GM18507 (cell line): Measurements from ENCODE around the gene GCK.

Source experiments
- DNase-seq: peaks from one replicate; pipeline ENCODE4 v3.0.0; 2011; ENCODE audit warnings: low read depth; ENCODE audit not compliant: insufficient read length; ENCODE audit errors: extremely low spot score
- FAIRE-seq: peaks from 2 replicates; lab custom pipeline; 2011; peaks lifted over from hg19 to GRCh38; lab: Jason Lieb, UNC

GCK gene

GRCh38 chr7:44223362-44224079 lies 34.3 kb upstream of the GCK start:
- no peak for DNase-seq

GRCh38 chr7:44222776-44223261 lies 33.6 kb upstream of the GCK start:
- DNase-seq (no peak), FAIRE-seq (no peak)

More at GRCh38 chr7:44223362-44224079, 34.3 kb upstream of the GCK start:
- FAIRE-seq: no peak

- no peak for DNase-seq
- no peak for FAIRE-seq
These were observed 32.8 kb upstream of the GCK start for GRCh38 chr7:44222074-44222473.

GRCh38 chr7:44221231-44221791 lies 32.1 kb upstream of the GCK start:
- DNase-seq (no peak), FAIRE-seq (no peak)

GRCh38 chr7:44220358-44221112 lies 31.3 kb upstream of the GCK start:
- FAIRE-seq (no peak), DNase-seq (no peak)

- FAIRE-seq (no peak), DNase-seq (no peak)
These were observed 30.8 kb upstream of the GCK start for GRCh38 chr7:44220046-44220357.

GRCh38 chr7:44219371-44220045 lies 30.3 kb upstream of the GCK start:
- DNase-seq (no peak), FAIRE-seq (no peak)

GRCh38 chr7:44218418-44219201 lies 29.4 kb upstream of the GCK start:
- FAIRE-seq (no peak), DNase-seq (no peak)

GRCh38 chr7:44217852-44218402 lies 28.7 kb upstream of the GCK start:
- no peak for FAIRE-seq
- DNase-seq: no peak

GRCh38 chr7:44217223-44217714 lies 28.0 kb upstream of the GCK start:
- DNase-seq (no peak), FAIRE-seq (no peak)

GRCh38 chr7:44216521-44217222 lies 27.4 kb upstream of the GCK start:
- FAIRE-seq (no peak), DNase-seq (no peak)

- DNase-seq (no peak), FAIRE-seq (no peak)
These were observed 26.8 kb upstream of the GCK start for GRCh38 chr7:44216019-44216418.

- DNase-seq: no peak
- FAIRE-seq: no peak
These were observed 26.3 kb upstream of the GCK start for GRCh38 chr7:44215531-44215930.

- DNase-seq: no peak
- FAIRE-seq: no peak
These were observed 24.7 kb upstream of the GCK start for GRCh38 chr7:44213877-44214388.

GRCh38 chr7:44213206-44213876 lies 24.1 kb upstream of the GCK start:
- FAIRE-seq (no peak), DNase-seq (no peak)

GRCh38 chr7:44212581-44213184 lies 23.4 kb upstream of the GCK start:
- FAIRE-seq (no peak), DNase-seq (no peak)

- FAIRE-seq (no peak), DNase-seq (no peak)
These were observed 22.8 kb upstream of the GCK start for GRCh38 chr7:44212018-44212417.
